K562 (cell line): ENCODE measurements around the gene TMEM41A. TPM values are rescaled to one million over a fixed set of nuclear protein-coding genes. Genes with fewer than 3 reads are reported as not detected.

ENCODE experiments used
- ADNP ChIP-seq: fragments of 200-800 bp; sonication (Bioruptor generic); IDR thresholded peaks from 2 replicates; pipeline ENCODE4 v1.6.1; 2016; ENCODE audit warnings: missing genetic modification characterization, missing compliant biosample characterization
- BRD9 ChIP-seq: fragments of 450-650 bp; IDR thresholded peaks from 2 replicates; pipeline ENCODE4 v1.6.1; 2018; ENCODE audit warnings: low read depth; ENCODE audit not compliant: partially characterized antibody
- FOXP1 ChIP-seq: sonication (generic); formaldehyde crosslinking; IDR thresholded peaks from 2 replicates; pipeline ENCODE4 v1.8.0; 2022; ENCODE audit warnings: mild to moderate bottlenecking, missing genetic modification reagents
- FUS ChIP-seq: fragments of 200-400 bp; formaldehyde crosslinking; optimal IDR thresholded peaks from 2 replicates; pipeline ENCODE3; 2017; ENCODE audit warnings: low read depth, low read length
- LCOR ChIP-seq: sonication (generic); formaldehyde crosslinking; IDR thresholded peaks from 2 replicates; pipeline ENCODE4 v1.8.0; 2022; ENCODE audit warnings: mild to moderate bottlenecking, missing genetic modification reagents
- NFIC ChIP-seq: fragments of 450-650 bp; IDR thresholded peaks from 2 replicates; pipeline ENCODE4 v1.6.1; 2017; ENCODE audit warnings: mild to moderate bottlenecking, inconsistent platforms
- PHTF2 ChIP-seq: fragments of 250-450 bp; sonication (Bioruptor Pico); IDR thresholded peaks from 2 replicates; pipeline ENCODE4 v1.5.0; 2021; ENCODE audit warnings: mild to moderate bottlenecking
- POLR2AphosphoS2 ChIP-seq: IDR thresholded peaks from 2 replicates; pipeline ENCODE4 v1.6.1; 2012; ENCODE audit warnings: low read length, improper control_type of control experiment
- SMARCA5 ChIP-seq: fragments of 450-650 bp; IDR thresholded peaks from 2 replicates; pipeline ENCODE4 v1.6.1; 2016
- SNIP1 ChIP-seq: fragments of 450-650 bp; IDR thresholded peaks from 2 replicates; pipeline ENCODE4 v1.7.1; 2017; ENCODE audit warnings: low read depth, mild to moderate bottlenecking
- SP1 ChIP-seq: sonication (generic); formaldehyde crosslinking; IDR thresholded peaks from 2 replicates; pipeline ENCODE4 v1.8.1; 2022; ENCODE audit warnings: mild to moderate bottlenecking, missing genetic modification reagents
- SP2 ChIP-seq: IDR thresholded peaks from 2 replicates; pipeline ENCODE4 v1.6.1; 2011; ENCODE audit warnings: mild to moderate bottlenecking, low read depth, low read length, moderate library complexity; ENCODE audit not compliant: poor library complexity, severe bottlenecking; ENCODE audit errors: extremely low read depth
- TCF7L2 ChIP-seq: fragments of 150-350 bp; IDR thresholded peaks from 2 replicates; pipeline ENCODE4 v1.6.1; 2016; ENCODE audit warnings: low read depth, mild to moderate bottlenecking, low read length, moderate library complexity
- THRAP3 ChIP-seq: fragments of 450-650 bp; IDR thresholded peaks from 2 replicates; pipeline ENCODE4 v1.6.1; 2016; ENCODE audit warnings: mild to moderate bottlenecking, inconsistent platforms, borderline replicate concordance
- YY1 ChIP-seq, 3 experiments: IDR thresholded peaks; 2 replicates each; pipeline ENCODE4 v1.6.1; 2011; ENCODE audit warnings: low read length in 2 of 3, mild to moderate bottlenecking in 2 of 3, moderate library complexity in 2 of 3, borderline replicate concordance in 1 of 3, control low read depth in 1 of 3, low read depth in 1 of 3; ENCODE audit not compliant: insufficient read depth in 3 of 3, insufficient replicate concordance in 2 of 3, control insufficient read depth in 1 of 3, insufficient read length in 1 of 3; ENCODE audit errors: extremely low read depth in 1 of 3
- ZNF316 ChIP-seq: fragments of 450-650 bp; IDR thresholded peaks from 2 replicates; pipeline ENCODE4 v1.6.1; 2016
- ZNF778 ChIP-seq: fragments of 450-650 bp; formaldehyde crosslinking; IDR thresholded peaks from 2 replicates; pipeline ENCODE4 v1.4.0; 2020; ENCODE audit warnings: mild to moderate bottlenecking, moderate library complexity
- polyA plus RNA-seq, 8 experiments: library from polyadenylated mRNA; depleted of rRNA in 4 of 8; stranded (reverse) in 5 of 8; unstranded in 3 of 8; fragments of >200 nt; fragmentation: Nextera tagmentation in 2 of 8; fragmentation: Illumina TruSeq in 1 of 8; extraction: Ambion mirVana in 2 of 8; extraction: Trizol in 1 of 8; gene quantifications; 2 replicates each; pipeline versions ENCODE4 v1.2.1 to v1.2.3, GENCODE V29; 2011 to 2014; ENCODE audit warnings: inconsistent platforms in 1 of 8, missing spikeins in 1 of 8
- total RNA-seq, 7 experiments: library from RNA; depleted of rRNA in 6 of 7; stranded (reverse); fragments of >200 nt in 6 of 7; fragmentation: Illumina TruSeq in 2 of 7; extraction: Trizol in 2 of 7; gene quantifications; 2 replicates each; pipeline versions ENCODE4 v1.2.1 to v1.2.3, GENCODE V29; 2011 to 2021; ENCODE audit warnings: low replicate concordance in 1 of 7
- TF ChIP-seq, protein P1 (sequence below), 3 experiments: fragments of 200-800 bp in 1 of 3; sonication (Bioruptor generic) in 1 of 3; sonication (generic) in 1 of 3; formaldehyde crosslinking in 1 of 3; IDR thresholded peaks; 2 replicates each; pipeline versions ENCODE4 v1.6.1 to v1.8.0; 2016 to 2022; ENCODE audit warnings: mild to moderate bottlenecking in 2 of 3, missing compliant biosample characterization in 2 of 3, missing genetic modification characterization in 2 of 3, missing genetic modification reagents in 1 of 3
- TF ChIP-seq, protein P2 (sequence below): sonication (generic); formaldehyde crosslinking; IDR thresholded peaks from 2 replicates; pipeline ENCODE4 v1.4.0; 2020; ENCODE audit warnings: mild to moderate bottlenecking, missing genetic modification reagents
- TF ChIP-seq, protein P3 (sequence below): fragments of 450-650 bp; formaldehyde crosslinking; IDR thresholded peaks from 2 replicates; pipeline ENCODE4 v1.4.0; 2020; ENCODE audit warnings: mild to moderate bottlenecking, mixed read lengths

Gene TMEM41A
- total and polyA plus RNA-seq, 9 of the 15 experiments (the other 6 are each of a cell fraction or from before 2014, with no cell fraction given): 22.5 to 65.9 (median 31.5) TPM

DNA sequence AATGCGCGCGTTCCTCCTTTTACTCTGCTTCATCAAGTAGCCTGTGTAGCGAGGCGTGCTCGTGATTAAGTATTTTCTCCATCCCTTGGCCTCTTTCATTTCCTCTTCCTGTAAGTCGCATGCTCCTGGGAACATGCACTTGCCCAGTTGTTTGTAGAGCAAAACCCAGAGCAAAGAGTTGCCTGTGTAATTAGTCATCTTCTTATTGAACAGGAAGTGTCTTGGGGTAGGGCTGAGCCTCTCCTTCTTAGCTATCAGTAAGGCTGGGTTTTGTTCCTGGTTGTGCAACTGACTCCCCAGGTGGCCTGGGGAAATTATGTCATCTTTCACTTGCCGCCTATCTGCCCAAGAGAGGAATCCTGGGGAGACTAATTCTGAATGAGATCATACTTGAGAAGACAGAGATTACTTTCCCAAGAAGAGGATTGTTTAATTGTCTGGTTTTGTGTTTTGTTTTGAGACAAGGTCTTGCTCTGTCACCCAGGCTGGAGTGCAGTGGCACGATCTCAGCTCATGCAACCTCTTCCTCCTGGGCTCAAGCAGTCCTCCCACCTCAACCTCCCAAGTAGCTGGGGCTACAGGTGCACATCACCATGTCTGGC, 38.6 kb upstream of the TMEM41A start (continued):
- TF ChIP-seq, protein P1, sequence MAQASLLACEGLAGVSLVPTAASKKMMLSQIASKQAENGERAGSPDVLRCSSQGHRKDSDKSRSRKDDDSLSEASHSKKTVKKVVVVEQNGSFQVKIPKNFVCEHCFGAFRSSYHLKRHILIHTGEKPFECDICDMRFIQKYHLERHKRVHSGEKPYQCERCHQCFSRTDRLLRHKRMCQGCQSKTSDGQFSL (CRISPR knock-in tag; IDR thresholded peaks at IDR 0.05): no peak
- TF ChIP-seq, protein P1 (tag; IDR thresholded peaks at IDR 0.05): no peak
- no peak for TF ChIP-seq SNIP1
- no peak for TF ChIP-seq SP1 (CRISPR knock-in tag)
- no peak for TF ChIP-seq TCF7L2
- TF ChIP-seq YY1 (IDR thresholded peaks at IDR 0.05; ENCODE audit: borderline replicate concordance in 1 of 3, control insufficient read depth in 1 of 3, extremely low read depth in 1 of 3, insufficient read depth in 3 of 3, insufficient read length in 1 of 3, insufficient replicate concordance in 2 of 3, low read depth in 1 of 3, low read length in 2 of 3): no peak
- TF ChIP-seq FOXP1 (CRISPR knock-in tag): no peak
- no peak for TF ChIP-seq POLR2AphosphoS2
- TF ChIP-seq BRD9: no peak
- TF ChIP-seq THRAP3: no peak
- TF ChIP-seq NFIC: 0 out of 2 replicates have a peak, but pooled peaks have one; percentile 8
- TF ChIP-seq PHTF2 (CRISPR knock-in tag): no peak
- TF ChIP-seq, protein P2, sequence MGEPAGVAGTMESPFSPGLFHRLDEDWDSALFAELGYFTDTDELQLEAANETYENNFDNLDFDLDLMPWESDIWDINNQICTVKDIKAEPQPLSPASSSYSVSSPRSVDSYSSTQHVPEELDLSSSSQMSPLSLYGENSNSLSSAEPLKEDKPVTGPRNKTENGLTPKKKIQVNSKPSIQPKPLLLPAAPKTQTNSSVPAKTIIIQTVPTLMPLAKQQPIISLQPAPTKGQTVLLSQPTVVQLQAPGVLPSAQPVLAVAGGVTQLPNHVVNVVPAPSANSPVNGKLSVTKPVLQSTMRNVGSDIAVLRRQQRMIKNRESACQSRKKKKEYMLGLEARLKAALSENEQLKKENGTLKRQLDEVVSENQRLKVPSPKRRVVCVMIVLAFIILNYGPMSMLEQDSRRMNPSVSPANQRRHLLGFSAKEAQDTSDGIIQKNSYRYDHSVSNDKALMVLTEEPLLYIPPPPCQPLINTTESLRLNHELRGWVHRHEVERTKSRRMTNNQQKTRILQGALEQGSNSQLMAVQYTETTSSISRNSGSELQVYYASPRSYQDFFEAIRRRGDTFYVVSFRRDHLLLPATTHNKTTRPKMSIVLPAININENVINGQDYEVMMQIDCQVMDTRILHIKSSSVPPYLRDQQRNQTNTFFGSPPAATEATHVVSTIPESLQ (CRISPR knock-in tag): 0 out of 2 replicates have a peak, but pooled peaks have one; percentile 56
- TF ChIP-seq SMARCA5: no peak
- peak; percentile 30; the same call in 1 of the 2 replicates for TF ChIP-seq LCOR (CRISPR knock-in tag)
- no peak for TF ChIP-seq SP2
- no peak for TF ChIP-seq ZNF778 (CRISPR knock-in tag)
- TF ChIP-seq FUS: no peak
- TF ChIP-seq ZNF316: no peak
- no peak for TF ChIP-seq ADNP (tag)
- TF ChIP-seq, protein P3, sequence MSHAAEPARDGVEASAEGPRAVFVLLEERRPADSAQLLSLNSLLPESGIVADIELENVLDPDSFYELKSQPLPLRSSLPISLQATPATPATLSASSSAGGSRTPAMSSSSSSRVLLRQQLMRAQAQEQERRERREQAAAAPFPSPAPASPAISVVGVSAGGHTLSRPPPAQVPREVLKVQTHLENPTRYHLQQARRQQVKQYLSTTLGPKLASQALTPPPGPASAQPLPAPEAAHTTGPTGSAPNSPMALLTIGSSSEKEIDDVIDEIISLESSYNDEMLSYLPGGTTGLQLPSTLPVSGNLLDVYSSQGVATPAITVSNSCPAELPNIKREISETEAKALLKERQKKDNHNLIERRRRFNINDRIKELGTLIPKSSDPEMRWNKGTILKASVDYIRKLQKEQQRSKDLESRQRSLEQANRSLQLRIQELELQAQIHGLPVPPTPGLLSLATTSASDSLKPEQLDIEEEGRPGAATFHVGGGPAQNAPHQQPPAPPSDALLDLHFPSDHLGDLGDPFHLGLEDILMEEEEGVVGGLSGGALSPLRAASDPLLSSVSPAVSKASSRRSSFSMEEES (CRISPR knock-in tag): no peak
